H1 (cell line): Measurements from ENCODE around the gene PDIA3. TPM values are rescaled to one million over a fixed set of nuclear protein-coding genes. Genes with fewer than 3 reads are reported as not detected.

ENCODE experiments used
- HDAC2 ChIP-seq, 2 experiments: fragments of 300-600 bp in 1 of 2; sonication (generic) in 1 of 2; IDR thresholded peaks; 2 replicates each; pipeline ENCODE4 v1.6.1; 2011 to 2012; ENCODE audit warnings: low read depth in 2 of 2, low read length in 2 of 2, mild to moderate bottlenecking in 2 of 2, moderate library complexity in 2 of 2, borderline replicate concordance in 1 of 2, inconsistent platforms in 1 of 2
- KDM4A ChIP-seq: IDR thresholded peaks from one replicate; pipeline ENCODE4 v1.7.1; 2012; ENCODE audit warnings: low read depth, mild to moderate bottlenecking, moderate library complexity, low read length, inconsistent platforms; ENCODE audit not compliant: severe bottlenecking
- POU5F1 ChIP-seq: IDR thresholded peaks from 2 replicates; pipeline ENCODE4 v1.6.1; 2011; ENCODE audit warnings: low read depth, mild to moderate bottlenecking, low read length, moderate library complexity
- RBBP5 ChIP-seq: IDR thresholded peaks from 2 replicates; pipeline ENCODE4 v1.7.1; 2012; ENCODE audit warnings: low read depth, mild to moderate bottlenecking, inconsistent platforms, low read length, moderate library complexity, borderline replicate concordance
- SP2 ChIP-seq: IDR thresholded peaks from 2 replicates; pipeline ENCODE4 v1.6.1; 2012; ENCODE audit warnings: mild to moderate bottlenecking, low read length, inconsistent platforms
- SRF ChIP-seq: IDR thresholded peaks from 2 replicates; pipeline ENCODE4 v1.6.1; 2011; ENCODE audit warnings: mild to moderate bottlenecking, low read depth, low read length, moderate library complexity
- polyA plus RNA-seq, 7 experiments: library from polyadenylated mRNA; depleted of rRNA in 3 of 7; stranded (reverse) in 5 of 7; unstranded in 2 of 7; fragments of >200 nt in 5 of 7; fragments of 200-250 nt in 2 of 7; gene quantifications; 1 replicate in 5 of 7; 2 replicates in 1 of 7; 4 replicates in 1 of 7; pipeline versions ENCODE4 v1.2.1 to v1.2.3, GENCODE V29; 2011 to 2013; ENCODE audit warnings: missing spikeins in 2 of 7, mixed read lengths in 2 of 7
- total RNA-seq: library from RNA; stranded (reverse); fragmentation: NEBNext Ultra II Directional; extraction: Animal tissue kit (Norgen Biotek cat#: 25700); gene quantifications from 2 replicates; pipeline ENCODE4 v1.2.1, GENCODE V29; 2021

PDIA3 gene
- total and polyA plus RNA-seq, 2 of the 8 experiments (the other 6 are each of a cell fraction or from before 2014, with no cell fraction given): 90.4 to 655 TPM

DNA sequence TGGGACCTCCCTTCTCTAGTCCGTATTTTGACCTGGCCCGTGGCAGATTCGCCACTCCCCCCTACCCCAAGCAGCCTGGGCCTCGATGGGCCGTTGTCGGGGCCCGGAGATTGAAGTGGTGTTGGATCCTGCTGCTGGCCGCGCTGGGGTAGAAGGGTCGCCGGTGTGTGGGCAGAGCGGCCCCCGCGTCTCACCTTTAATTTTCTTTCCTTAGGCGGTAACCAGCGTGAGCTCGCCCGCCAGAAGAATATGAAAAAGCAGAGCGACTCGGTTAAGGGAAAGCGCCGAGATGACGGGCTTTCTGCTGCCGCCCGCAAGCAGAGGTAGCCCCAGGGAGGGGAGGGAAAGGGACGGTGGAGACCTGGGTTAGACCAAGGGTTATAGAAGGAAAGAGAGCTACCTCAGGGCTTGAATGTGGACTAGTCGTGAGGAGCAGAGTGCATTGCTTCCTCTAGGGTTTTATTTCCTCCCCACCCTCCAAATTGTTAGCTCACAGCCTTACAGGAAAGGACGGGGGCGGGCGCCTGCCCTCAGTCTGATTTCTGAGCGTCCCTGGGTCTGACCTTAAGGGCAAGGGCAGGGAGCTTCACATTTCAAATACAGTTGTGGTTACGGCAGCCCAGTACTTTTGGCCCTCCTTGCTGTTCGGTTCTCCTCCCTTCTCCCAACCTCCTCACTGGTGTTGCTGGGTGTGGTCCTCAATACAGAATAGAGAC, 46.7 kb downstream of the PDIA3 start (continued):
- TF ChIP-seq RBBP5 (no peak), POU5F1 (no peak), KDM4A (no peak), SP2 (no peak), HDAC2 (IDR thresholded peaks at IDR 0.05; ENCODE audit: borderline replicate concordance in 1 of 2, low read depth in 2 of 2, low read length in 2 of 2) (no peak), SRF (no peak)
